ENCODE measurements around the gene HCN4. TPM values are rescaled to one million over a fixed set of nuclear protein-coding genes. Genes with fewer than 3 reads are reported as not detected.
A peak's percentile ranks its signal among the peaks of the same experiment; 100 is the strongest.

HCN4 gene
- total RNA-seq, 1 donor from 2014 or later = 4.1 TPM

DNA sequence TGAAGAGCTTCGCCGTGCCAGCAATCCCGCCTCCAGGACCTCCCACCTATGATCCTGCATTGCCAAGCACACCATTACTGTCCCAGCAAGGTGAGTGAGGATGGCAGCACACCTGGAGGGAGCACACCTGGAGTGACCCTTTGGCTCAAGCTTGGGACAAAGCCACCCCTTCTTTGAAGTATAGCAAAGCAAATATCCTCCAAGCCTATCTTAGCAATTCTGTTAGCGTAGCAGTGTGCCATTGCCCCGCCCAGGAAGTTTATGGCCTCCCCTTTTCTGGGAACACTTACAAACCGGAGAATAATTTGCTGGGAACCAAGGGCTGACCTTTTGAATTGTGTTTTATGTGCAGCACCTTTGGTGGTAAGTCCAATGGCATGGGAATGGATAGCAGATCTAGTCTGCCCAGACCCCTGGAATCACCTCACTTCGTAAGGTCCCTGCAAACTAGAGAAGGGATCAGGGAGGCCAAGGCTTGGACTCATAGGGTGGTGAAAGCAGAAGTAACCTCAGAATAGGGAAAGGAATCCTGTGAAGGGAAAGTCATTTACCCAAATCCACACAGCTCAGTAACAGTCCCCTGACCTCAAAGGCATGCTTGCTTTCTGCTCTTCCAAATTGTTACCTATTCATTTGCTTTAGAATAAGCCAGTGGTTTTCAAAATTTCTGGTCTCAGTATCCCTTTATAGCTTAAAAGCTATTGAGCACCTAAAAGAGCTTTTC, 70.1 kb downstream of the HCN4 start:
- H3K36me3 Mint-ChIP-seq (ENCODE audit: low read depth) = peaks cover 14% of the 10 kb centered on the region
- TF ChIP-seq, protein P1, sequence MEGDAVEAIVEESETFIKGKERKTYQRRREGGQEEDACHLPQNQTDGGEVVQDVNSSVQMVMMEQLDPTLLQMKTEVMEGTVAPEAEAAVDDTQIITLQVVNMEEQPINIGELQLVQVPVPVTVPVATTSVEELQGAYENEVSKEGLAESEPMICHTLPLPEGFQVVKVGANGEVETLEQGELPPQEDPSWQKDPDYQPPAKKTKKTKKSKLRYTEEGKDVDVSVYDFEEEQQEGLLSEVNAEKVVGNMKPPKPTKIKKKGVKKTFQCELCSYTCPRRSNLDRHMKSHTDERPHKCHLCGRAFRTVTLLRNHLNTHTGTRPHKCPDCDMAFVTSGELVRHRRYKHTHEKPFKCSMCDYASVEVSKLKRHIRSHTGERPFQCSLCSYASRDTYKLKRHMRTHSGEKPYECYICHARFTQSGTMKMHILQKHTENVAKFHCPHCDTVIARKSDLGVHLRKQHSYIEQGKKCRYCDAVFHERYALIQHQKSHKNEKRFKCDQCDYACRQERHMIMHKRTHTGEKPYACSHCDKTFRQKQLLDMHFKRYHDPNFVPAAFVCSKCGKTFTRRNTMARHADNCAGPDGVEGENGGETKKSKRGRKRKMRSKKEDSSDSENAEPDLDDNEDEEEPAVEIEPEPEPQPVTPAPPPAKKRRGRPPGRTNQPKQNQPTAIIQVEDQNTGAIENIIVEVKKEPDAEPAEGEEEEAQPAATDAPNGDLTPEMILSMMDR (conservative IDR thresholded peaks at IDR 0.05) = no peak

DNA sequence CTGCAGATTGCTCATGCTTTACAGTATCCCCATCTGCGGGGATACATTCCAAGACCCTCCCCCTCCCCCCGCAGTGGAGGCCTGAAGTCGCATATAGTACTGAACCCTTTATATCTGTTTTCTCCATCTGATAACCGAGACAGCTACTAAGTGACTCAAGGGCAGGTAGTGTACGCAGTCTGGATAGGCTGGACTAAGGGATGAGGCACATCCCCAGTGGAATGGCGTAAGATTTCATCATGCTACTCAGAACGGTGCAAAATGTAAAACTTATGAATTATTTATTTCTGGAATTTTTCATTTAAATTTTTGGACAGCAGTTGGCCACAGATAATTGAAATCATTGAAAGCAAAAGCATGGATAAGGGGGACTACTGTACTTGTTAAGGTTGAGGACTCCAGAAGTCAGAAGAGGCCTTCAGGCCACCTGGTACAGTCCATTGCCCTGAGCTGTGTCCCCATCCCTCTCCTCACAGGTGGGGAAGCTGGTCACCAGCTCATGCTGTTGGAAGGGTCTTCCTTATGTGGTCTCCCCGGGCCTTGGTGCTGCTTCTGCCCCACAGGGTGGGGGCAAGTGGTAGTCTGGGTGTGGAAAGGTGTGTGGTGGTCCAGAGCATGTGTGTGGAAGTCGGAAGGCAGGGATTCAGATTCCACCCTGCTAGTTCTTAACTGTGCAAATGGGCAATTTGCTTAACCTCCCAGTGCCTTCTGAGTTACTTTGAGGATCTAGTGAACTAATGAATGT, 72.0 kb downstream of the HCN4 start:
- Mint-ChIP-seq H3K4me3 (no peak overlapping the region), H3K36me3 (ENCODE audit: low read depth) (peaks cover 8% of the 10 kb centered on the region), H3K27ac (ENCODE audit: unreplicated experiment) (peak overlapping the region; percentile 81), H3K4me1 (no peaks in the 10 kb centered on the region), H3K9me3 (no peaks in the 10 kb centered on the region), H3K27me3 (ENCODE audit: low read depth) (no peaks in the 10 kb centered on the region)
- TF ChIP-seq, protein P1 (conservative IDR thresholded peaks at IDR 0.05) = no peak
- no peak for DNase-seq (ENCODE audit: low read depth, low spot score)

More for the DNA sequence above, 70.1 kb downstream of the HCN4 start:
- Mint-ChIP-seq H3K27me3 (ENCODE audit: low read depth) (no peaks in the 10 kb centered on the region), H3K4me1 (no peaks in the 10 kb centered on the region), H3K27ac (ENCODE audit: unreplicated experiment) (no peak overlapping the region), H3K9me3 (no peaks in the 10 kb centered on the region), H3K4me3 (no peak overlapping the region)
- DNase-seq (ENCODE audit: low read depth, low spot score) = no peak

DNA sequence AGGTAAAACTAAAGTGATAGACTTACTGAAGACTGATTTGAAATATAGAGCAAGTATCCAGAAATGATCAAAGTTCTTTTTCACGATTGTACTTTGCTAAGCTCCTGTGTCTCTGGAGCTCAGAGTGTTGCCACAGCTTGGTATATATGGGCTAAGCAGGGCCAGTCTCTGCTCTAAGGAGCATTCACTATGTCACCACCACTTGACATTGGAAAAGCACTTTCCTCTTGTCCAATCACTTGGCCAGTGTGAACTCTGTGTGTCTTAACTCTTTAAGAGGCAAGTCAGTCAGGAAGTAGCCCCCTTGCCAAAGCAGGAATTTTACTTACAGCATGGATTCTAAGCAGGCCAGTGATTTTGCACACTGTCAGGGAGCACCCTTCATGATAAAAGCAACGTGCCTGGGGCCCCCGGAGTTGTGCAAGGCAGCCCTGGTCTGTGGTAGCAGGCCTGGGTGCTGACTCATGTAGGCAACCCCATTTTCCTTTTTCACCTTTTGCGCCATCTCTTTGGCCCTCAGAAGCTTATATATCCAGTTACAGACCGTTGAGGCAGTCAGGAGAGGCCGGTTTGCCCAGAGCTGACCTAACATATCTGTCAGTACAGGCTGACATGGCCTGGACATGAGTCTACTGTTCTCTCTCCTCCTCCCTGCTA, 73.0 kb downstream of the HCN4 start:
- no peak overlapping the region for H3K27ac Mint-ChIP-seq (ENCODE audit: unreplicated experiment)
- H3K27me3 Mint-ChIP-seq (ENCODE audit: low read depth) = no peaks in the 10 kb centered on the region
- DNase-seq (ENCODE audit: low read depth, low spot score) = no peak
- peaks cover 5% of the 10 kb centered on the region for H3K36me3 Mint-ChIP-seq (ENCODE audit: low read depth)
- no peaks in the 10 kb centered on the region for H3K9me3 Mint-ChIP-seq
- no peaks in the 10 kb centered on the region for H3K4me1 Mint-ChIP-seq
- TF ChIP-seq, protein P1 (conservative IDR thresholded peaks at IDR 0.05) = no peak
- H3K4me3 Mint-ChIP-seq = no peak overlapping the region

DNA sequence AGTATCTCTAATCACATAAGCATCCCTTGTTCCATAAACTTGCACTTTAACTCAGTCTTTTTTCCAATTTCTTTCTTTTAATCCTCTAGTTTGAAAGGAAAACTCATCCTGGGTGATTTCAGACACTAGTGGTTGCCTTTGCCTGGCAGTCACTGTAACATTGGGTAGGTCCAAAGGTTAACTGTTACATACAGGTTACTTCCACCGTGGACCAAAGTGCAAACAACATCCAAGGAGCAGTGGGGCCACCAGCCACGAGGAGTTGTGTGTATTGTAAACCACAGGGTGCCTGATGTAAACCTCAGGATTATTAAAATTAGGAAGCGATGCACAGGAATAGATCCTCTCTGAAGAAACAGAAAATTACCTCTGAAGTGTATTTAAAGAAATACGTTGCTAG, 75.0 kb downstream of the HCN4 start:
- H3K4me1 Mint-ChIP-seq = no peaks in the 10 kb centered on the region
- H3K27ac Mint-ChIP-seq (ENCODE audit: unreplicated experiment) = no peak overlapping the region
- H3K9me3 Mint-ChIP-seq = no peaks in the 10 kb centered on the region
- TF ChIP-seq, protein P1 (conservative IDR thresholded peaks at IDR 0.05) = no peak
- H3K36me3 Mint-ChIP-seq (ENCODE audit: low read depth) = peaks cover 7% of the 10 kb centered on the region
- no peaks in the 10 kb centered on the region for H3K27me3 Mint-ChIP-seq (ENCODE audit: low read depth)
- no peak overlapping the region for H3K4me3 Mint-ChIP-seq
- DNase-seq (ENCODE audit: low read depth, low spot score) = no peak

DNA sequence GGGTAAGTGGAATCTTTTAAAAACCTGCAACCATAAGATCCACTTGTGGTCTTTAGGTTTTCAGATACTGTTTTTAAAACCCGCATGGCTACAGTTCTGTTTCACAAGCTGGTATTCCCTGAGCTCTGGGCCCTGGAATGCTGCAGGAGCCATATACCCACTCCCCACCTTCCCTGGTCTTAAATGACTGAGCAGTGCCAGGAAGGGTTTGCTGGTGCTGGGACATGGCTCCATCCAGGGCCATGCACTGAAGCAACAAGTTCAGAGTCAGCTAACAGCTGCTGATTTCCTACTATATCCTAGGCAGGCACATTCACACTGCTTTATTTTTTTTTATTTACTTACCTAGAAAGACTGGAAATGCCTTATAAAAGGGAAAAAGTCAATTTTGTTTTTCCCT, 77.3 kb downstream of the HCN4 start:
- TF ChIP-seq, protein P1 (conservative IDR thresholded peaks at IDR 0.05) = no peak
- Mint-ChIP-seq H3K4me1 (no peaks in the 10 kb centered on the region), H3K27ac (ENCODE audit: unreplicated experiment) (no peak overlapping the region)

More for the DNA sequence above, 77.3 kb downstream of the HCN4 start:
- Mint-ChIP-seq H3K27me3 (ENCODE audit: low read depth) (no peaks in the 10 kb centered on the region), H3K9me3 (no peaks in the 10 kb centered on the region), H3K4me3 (no peak overlapping the region), H3K36me3 (ENCODE audit: low read depth) (peaks cover 8% of the 10 kb centered on the region)
- no peak for DNase-seq (ENCODE audit: low read depth, low spot score)

All from neural crest cell (in vitro differentiated cells).